Karpas-422 (cell line): ENCODE data around the gene RBMS3. TPM values are rescaled to one million over a fixed set of nuclear protein-coding genes. Genes with fewer than 3 reads are reported as not detected.
"Not testable (repeated sequence)": the region's sequence is repeated elsewhere in the genome, so short reads cannot be mapped to it uniquely, and the experiment has no call there.

Experiments
- DNase-seq: peaks from one replicate; pipeline ENCODE4 v3.0.0-alpha.2; 2015
- H2AFZ ChIP-seq: fragments of 200-600 bp; sonication (generic); 2 replicates; pipeline ENCODE4 v1.6.1; 2014; ENCODE audit warnings: antibody characterized with exemption, low read length, mixed read lengths
- H3K27ac ChIP-seq: fragments of 200-600 bp; sonication (generic); 2 replicates; pipeline ENCODE4 v1.5.1; 2014; ENCODE audit warnings: mild to moderate bottlenecking, low read length, moderate library complexity
- H3K27me3 ChIP-seq: fragments of 200-600 bp; sonication (generic); 2 replicates; pipeline ENCODE4 v1.6.1; 2014; ENCODE audit warnings: low read length, mixed read lengths
- H3K36me3 ChIP-seq: fragments of 200-600 bp; sonication (generic); 2 replicates; pipeline ENCODE4 v1.6.1; 2014; ENCODE audit warnings: low read length, mixed read lengths; ENCODE audit not compliant: insufficient read depth
- H3K4me1 ChIP-seq: fragments of 200-600 bp; sonication (generic); 2 replicates; pipeline ENCODE4 v1.6.1; 2014; ENCODE audit warnings: mild to moderate bottlenecking, low read length, mixed read lengths
- H3K4me2 ChIP-seq: fragments of 200-600 bp; sonication (generic); 2 replicates; pipeline ENCODE4 v1.6.1; 2014; ENCODE audit warnings: low read length, low read depth, mild to moderate bottlenecking; ENCODE audit not compliant: poor library complexity, severe bottlenecking
- H3K4me3 ChIP-seq: fragments of 200-600 bp; sonication (generic); 2 replicates; pipeline ENCODE4 v1.5.1; 2014; ENCODE audit warnings: mild to moderate bottlenecking, antibody characterized with exemption, low read length, mixed read lengths
- H3K79me2 ChIP-seq: fragments of 200-600 bp; sonication (generic); 2 replicates; pipeline ENCODE4 v1.6.1; 2014; ENCODE audit warnings: mild to moderate bottlenecking, low read length, mixed read lengths
- H3K9ac ChIP-seq: fragments of 200-600 bp; sonication (generic); 2 replicates; pipeline ENCODE4 v1.6.0; 2014; ENCODE audit warnings: low read length
- H3K9me2 ChIP-seq: fragments of 200-600 bp; sonication (generic), shearing (Covaris generic); replicated peaks from 2 replicates; pipeline ENCODE4 v1.6.0; 2014; ENCODE audit warnings: mild to moderate bottlenecking, low read length, moderate library complexity; ENCODE audit not compliant: insufficient read depth
- H3K9me3 ChIP-seq: fragments of 300-700, 200-600 bp; sonication (generic); 2 replicates; pipeline ENCODE4 v1.6.1; 2014; ENCODE audit warnings: low read length, mixed read lengths
- H4K20me1 ChIP-seq: fragments of 200-600 bp; sonication (generic); 2 replicates; pipeline ENCODE4 v1.6.1; 2014; ENCODE audit warnings: mild to moderate bottlenecking, antibody characterized with exemption, low read length, low read depth; ENCODE audit not compliant: insufficient read depth
- total RNA-seq: library from RNA; depleted of rRNA; stranded (reverse); fragments of >200 nt; shearing (Covaris generic); gene quantifications from 2 replicates; pipeline ENCODE4 v1.2.3, GENCODE V29; 2014; ENCODE audit warnings: low replicate concordance; rRNA removed

The RBMS3 gene
- not detected in 2 replicates for total RNA-seq

DNA sequence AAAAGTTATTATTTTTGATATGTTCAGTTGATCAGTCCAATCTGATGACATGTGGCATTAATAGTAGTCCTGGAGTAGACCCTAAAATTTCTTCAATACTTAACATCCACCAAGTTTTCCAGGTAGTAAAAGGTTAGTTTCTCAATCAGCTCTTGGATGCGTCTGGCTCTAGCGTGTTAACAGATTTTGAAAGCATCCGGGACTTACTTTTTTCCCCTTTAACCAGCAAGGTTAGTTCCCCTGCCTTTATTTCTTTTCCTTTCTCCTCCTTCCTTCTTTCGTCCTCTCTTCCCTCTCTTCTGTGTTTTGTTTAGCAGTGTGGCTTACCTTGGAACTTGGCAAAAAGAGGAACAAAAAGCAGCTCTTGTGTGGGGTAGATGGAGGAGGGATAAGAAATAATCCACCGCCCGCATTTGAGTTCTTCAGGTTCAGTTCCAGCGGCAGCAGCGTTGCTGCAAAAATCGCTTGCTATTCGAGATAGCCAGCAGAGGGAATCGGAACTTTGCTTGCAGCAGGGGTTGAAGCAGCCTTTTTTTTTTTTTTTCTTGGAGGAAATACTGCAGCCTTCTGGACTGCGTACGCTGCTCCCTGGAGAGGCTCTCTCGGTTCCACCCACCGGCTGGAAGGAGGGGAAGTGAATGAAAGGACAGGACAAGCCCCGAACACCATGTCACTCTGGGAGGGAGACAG, at the start of gene RBMS3:
RBMS3 (plus strand) TSS at position 668 of the 690 bp plus-strand sequence.
- no peak within 1 kb of the TSS for H3K4me2 ChIP-seq
- no peak within 1 kb of the TSS for H3K27ac ChIP-seq
- no peaks in the 10 kb centered on the region for H3K79me2 ChIP-seq
- H3K9me2 ChIP-seq = no peaks in the 10 kb centered on the region
- H3K9ac ChIP-seq = no peak within 1 kb of the TSS
- no peak within 1 kb of the TSS for H3K4me3 ChIP-seq
- no peaks in the 10 kb centered on the region for H4K20me1 ChIP-seq
- peaks cover 4% of the 10 kb centered on the region; the same call in 1 of the 2 replicates for H3K9me3 ChIP-seq
- no peaks in the 10 kb centered on the region for H3K27me3 ChIP-seq
- no peaks in the 10 kb centered on the region for H3K36me3 ChIP-seq
- no peaks in the 10 kb centered on the region for H3K4me1 ChIP-seq
- DNase-seq = no peak
- H2AFZ ChIP-seq = no peak within 1 kb of the TSS

DNA sequence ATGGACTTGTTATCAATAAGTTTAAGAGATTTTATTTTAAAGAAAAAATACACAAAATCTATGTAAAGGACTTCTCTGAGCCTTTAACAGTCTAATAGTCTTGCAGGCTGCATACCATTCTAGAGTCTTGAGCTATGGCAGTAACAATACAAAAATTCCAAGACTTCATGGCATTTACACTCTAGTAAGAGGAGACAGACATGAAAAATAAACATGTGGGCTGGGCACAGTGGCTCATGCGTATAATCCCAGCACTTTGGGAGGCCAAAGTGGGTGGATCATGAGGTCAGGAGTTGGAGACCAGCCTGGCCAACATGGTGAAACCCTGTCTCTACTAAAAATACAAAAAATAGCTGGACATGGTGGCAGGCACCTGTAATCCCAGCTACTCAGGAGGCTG, 47.7 kb upstream of the RBMS3 start:
- not testable (repeated sequence) for H3K4me2 ChIP-seq, H3K9ac ChIP-seq, H3K9me2 ChIP-seq, H3K4me1 ChIP-seq, H3K27ac ChIP-seq, H2AFZ ChIP-seq, H3K79me2 ChIP-seq, H3K36me3 ChIP-seq, DNase-seq, H4K20me1 ChIP-seq, H3K4me3 ChIP-seq, H3K27me3 ChIP-seq
- peaks cover 24% of the 10 kb centered on the region for H3K9me3 ChIP-seq

DNA sequence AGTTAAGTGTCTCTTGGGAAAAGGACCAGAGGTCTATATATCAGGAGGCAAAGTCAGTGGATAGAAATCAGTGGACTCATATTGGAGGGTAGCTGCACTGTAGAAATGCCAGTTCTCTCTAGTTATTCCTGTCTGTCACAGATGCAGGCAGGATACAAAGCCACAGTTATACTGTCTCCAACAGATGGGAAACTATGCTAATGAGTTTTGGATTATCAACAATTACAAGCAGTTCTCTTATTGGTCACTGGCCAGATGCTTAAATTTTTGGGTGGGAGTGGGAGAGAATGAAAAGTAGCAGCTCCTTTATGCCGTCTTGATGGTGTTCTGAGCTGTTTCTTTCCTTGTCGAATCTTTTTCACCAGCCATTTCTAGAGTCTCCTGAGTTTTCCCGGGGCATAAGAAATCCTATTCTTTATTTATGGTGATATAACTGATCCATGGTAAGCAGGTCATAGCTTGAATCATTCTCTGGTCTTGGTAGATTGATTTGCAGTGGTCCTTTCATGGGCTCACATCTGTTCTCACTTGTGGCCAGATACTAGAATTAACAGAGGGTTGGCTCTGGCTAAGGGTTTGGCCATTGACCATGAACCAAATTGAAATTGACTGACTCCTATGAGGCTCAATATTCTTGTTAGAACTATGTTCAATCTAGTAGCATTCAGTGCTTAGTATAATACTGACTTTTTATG, 44.6 kb upstream of the RBMS3 start:
- Histone ChIP-seq H3K79me2 (no peaks in the 10 kb centered on the region), H3K9me3 (peaks cover 26% of the 10 kb centered on the region), H3K9ac (no peak overlapping the region), H3K4me3 (no peak overlapping the region), H3K9me2 (no peaks in the 10 kb centered on the region), H3K27me3 (no peaks in the 10 kb centered on the region), H3K4me2 (no peak overlapping the region), H2AFZ (no peak overlapping the region), H3K36me3 (no peaks in the 10 kb centered on the region), H4K20me1 (no peaks in the 10 kb centered on the region), H3K4me1 (no peaks in the 10 kb centered on the region), H3K27ac (no peak overlapping the region)
- no peak for DNase-seq

DNA sequence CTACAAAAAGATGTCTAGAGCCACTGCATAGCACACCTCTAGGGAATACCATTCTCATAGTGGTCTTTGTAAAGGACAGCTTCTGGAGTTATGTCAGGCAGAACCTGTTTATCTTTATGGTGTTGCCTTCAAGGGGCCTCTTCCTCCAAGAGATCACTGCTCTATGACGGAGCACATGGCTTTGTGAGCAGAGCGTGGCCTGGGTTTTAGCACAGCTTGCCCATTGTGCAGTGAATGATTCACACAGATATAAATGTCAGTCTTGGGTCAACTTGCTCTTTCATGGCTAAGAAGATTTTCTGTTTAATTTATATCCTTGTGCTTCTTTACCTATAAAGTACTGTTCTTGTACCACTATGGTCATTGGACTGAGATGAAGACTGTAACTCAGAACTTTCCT, 41.5 kb upstream of the RBMS3 start:
- Histone ChIP-seq H2AFZ (no peak overlapping the region), H3K9me3 (peaks cover 23% of the 10 kb centered on the region), H3K4me2 (no peak overlapping the region)

DNA sequence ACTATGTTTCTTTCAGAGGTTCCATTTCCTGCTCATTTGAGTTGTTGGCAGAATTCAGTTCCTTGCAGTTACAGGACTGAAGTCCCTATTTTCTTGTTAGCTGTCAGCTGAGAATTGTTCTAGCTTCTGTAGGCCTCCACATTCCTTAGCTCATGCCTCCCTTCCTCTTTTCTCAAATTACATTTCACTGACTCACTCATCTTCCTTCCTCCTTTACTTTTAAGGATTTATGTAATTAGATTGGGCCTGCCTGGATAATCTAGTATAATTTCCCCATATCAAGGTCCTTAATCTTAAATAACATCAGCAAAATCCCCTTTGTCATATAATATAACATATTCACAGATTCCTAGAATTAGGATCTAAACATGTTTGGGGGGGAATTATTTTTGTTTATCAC, 40.6 kb upstream of the RBMS3 start:
- no peaks in the 10 kb centered on the region for H3K36me3 ChIP-seq
- H2AFZ ChIP-seq = no peak overlapping the region
- H3K9me3 ChIP-seq = peaks cover 20% of the 10 kb centered on the region
- H3K79me2 ChIP-seq = no peaks in the 10 kb centered on the region
- no peak overlapping the region for H3K4me3 ChIP-seq
- DNase-seq = no peak
- no peak overlapping the region for H3K27ac ChIP-seq
- H3K4me2 ChIP-seq = no peak overlapping the region
- H3K4me1 ChIP-seq = no peaks in the 10 kb centered on the region
- H3K27me3 ChIP-seq = no peaks in the 10 kb centered on the region
- no peaks in the 10 kb centered on the region for H4K20me1 ChIP-seq
- H3K9me2 ChIP-seq = no peaks in the 10 kb centered on the region
- no peak overlapping the region for H3K9ac ChIP-seq

More for the DNA sequence above, 41.5 kb upstream of the RBMS3 start:
- Histone ChIP-seq H3K4me3 (no peak overlapping the region), H3K9ac (no peak overlapping the region), H3K27me3 (no peaks in the 10 kb centered on the region), H3K79me2 (no peaks in the 10 kb centered on the region), H3K27ac (no peak overlapping the region), H3K36me3 (no peaks in the 10 kb centered on the region), H4K20me1 (no peaks in the 10 kb centered on the region), H3K4me1 (no peaks in the 10 kb centered on the region), H3K9me2 (no peaks in the 10 kb centered on the region)
- DNase-seq = no peak

DNA sequence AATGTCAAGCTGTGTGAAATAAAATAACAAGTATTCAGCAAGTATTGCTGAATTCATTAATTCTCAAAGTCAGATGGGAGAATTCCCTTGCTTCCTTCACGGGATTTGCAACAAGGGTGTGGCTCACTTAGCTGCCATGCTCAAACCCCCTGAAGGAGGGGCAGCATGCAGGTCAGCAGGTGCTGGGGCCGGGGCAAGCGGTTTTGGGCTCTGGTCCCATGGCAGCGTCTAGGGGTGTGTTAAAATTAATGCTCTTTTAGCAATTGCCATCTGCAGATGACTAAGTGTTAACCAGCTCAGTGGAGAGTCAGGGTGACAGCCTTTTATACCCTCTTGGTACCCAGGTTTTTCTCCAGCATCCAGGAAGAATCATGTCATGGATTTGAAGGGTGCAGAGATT, 40.0 kb upstream of the RBMS3 start:
- Histone ChIP-seq H4K20me1 (no peaks in the 10 kb centered on the region), H3K27ac (no peak overlapping the region), H2AFZ (no peak overlapping the region), H3K4me2 (no peak overlapping the region), H3K79me2 (no peaks in the 10 kb centered on the region), H3K27me3 (no peaks in the 10 kb centered on the region), H3K4me3 (no peak overlapping the region), H3K4me1 (no peaks in the 10 kb centered on the region), H3K9me3 (peaks cover 20% of the 10 kb centered on the region), H3K9ac (no peak overlapping the region), H3K36me3 (no peaks in the 10 kb centered on the region), H3K9me2 (no peaks in the 10 kb centered on the region)
- DNase-seq = no peak

DNA sequence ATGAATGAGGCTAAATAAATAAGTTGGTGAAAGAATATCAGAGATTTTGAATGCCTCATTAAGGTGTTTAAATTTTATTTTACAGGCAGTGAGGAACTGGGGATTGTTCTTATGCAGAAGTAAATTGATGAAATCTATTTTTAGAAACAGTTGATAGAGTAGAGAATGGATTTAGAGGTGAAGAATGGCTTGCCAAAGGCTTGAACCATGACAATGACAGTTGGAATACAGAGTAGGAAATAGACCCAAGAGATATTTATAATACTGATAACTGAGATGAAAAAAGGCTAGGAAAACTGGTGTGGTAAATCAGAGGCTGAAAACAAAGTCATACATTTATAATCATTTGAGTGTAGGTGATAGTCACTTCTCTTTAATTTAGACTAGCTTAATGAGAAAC, 39.0 kb upstream of the RBMS3 start:
- Histone ChIP-seq H2AFZ (no peak overlapping the region), H3K27me3 (no peaks in the 10 kb centered on the region), H3K27ac (no peak overlapping the region), H3K79me2 (no peaks in the 10 kb centered on the region), H3K4me3 (no peak overlapping the region), H3K9me2 (no peaks in the 10 kb centered on the region), H3K36me3 (no peaks in the 10 kb centered on the region), H4K20me1 (no peaks in the 10 kb centered on the region), H3K4me1 (no peaks in the 10 kb centered on the region), H3K9me3 (peaks cover 13% of the 10 kb centered on the region), H3K9ac (no peak overlapping the region), H3K4me2 (no peak overlapping the region)
- DNase-seq = no peak

DNA sequence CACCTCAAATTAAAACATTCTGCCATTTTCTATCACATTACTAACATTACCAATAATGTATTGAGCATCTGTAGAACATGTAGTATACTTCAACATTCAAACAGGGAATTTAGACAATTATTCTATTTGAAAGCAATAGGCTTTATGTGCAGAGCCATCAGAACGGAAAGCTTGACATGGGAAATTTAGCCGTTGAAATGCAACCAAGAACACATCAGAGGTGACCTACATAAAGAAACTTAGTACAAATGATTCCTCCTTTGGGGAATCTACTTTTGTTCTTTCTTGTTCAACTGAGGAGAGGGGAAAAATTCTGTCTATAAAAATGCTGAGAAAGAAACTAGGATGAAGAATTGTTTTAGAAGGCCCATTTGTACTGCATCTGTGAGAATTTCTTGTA, 38.6 kb upstream of the RBMS3 start:
- Histone ChIP-seq H3K36me3 (no peaks in the 10 kb centered on the region), H4K20me1 (no peaks in the 10 kb centered on the region), H2AFZ (no peak overlapping the region), H3K4me2 (no peak overlapping the region), H3K9ac (no peak overlapping the region), H3K27me3 (no peaks in the 10 kb centered on the region), H3K27ac (no peak overlapping the region), H3K4me3 (no peak overlapping the region), H3K9me3 (peaks cover 9% of the 10 kb centered on the region), H3K4me1 (no peaks in the 10 kb centered on the region), H3K79me2 (no peaks in the 10 kb centered on the region), H3K9me2 (no peaks in the 10 kb centered on the region)
- DNase-seq = no peak
